ENCODE data around the gene CACNA1D.
"Not testable (repeated sequence)": the region's sequence is repeated elsewhere in the genome, so short reads cannot be mapped to it uniquely, and the experiment has no call there.

Gene CACNA1D

DNA sequence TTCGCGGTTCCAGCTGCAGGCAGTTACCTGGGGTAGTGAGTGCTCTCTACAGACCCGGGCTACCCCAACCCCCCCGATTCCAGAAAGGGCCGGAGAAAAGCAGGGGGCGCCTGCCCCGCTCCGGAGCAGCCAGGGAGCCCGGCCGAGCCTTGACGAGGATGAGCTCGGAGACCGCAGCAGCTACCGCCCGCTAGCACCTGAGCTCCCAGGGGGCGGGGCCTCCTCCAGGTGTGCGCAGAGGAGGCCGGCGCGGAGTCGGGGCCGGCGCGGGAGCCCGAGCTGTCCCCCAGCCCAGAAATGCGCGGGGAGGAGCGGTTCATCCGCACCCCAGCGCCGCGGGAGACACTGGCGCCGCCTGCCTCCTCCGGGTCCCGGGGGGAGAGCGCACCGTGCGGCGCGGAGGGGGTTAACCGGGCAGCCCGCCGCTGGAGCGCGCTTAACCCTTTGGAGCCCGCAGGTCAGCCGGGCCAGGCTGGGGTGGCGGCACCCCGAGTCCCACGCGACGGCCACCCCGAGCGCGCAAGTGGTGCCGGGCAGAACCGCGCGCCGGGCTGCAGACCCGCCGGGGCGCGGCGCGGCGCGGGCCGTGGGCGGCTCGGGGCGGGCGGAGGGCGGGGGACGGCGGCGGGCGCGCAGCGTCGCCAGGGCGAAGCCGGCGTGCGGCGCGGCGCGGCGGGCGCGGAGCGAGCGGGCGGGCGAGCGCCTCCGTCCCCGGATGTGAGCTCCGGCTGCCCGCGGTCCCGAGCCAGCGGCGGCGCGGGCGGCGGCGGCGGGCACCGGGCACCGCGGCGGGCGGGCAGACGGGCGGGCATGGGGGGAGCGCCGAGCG lies at the start of gene CACNA1D:
CACNA1D (plus strand) TSS at position 649 of the 829 bp plus-strand sequence. CDS start 556 bp downstream, outside the sequence.
- peak; percentile 23 for DNase-seq (ENCODE audit: extremely low spot score)

DNA sequence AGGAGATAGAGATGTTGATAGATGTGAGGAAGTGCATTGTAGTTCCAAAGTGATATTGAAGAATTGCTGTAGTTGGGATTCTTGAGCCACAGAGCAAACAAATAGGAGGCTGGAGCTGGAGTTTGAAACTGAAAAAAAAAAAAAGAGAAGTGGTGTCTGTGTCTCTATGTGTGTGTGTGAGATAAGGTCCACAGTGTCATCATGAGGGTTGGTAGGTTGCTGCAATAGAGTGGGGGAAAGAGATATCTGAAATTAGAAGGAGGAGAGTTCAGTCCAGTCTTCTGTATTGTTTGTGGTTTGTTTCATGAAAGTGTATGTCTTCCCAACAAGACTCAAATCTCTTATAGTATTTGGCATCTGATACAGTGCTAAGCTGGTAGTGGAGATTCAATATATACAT lies 37.3 kb upstream of the CACNA1D start:
- TF ChIP-seq, protein P1, sequence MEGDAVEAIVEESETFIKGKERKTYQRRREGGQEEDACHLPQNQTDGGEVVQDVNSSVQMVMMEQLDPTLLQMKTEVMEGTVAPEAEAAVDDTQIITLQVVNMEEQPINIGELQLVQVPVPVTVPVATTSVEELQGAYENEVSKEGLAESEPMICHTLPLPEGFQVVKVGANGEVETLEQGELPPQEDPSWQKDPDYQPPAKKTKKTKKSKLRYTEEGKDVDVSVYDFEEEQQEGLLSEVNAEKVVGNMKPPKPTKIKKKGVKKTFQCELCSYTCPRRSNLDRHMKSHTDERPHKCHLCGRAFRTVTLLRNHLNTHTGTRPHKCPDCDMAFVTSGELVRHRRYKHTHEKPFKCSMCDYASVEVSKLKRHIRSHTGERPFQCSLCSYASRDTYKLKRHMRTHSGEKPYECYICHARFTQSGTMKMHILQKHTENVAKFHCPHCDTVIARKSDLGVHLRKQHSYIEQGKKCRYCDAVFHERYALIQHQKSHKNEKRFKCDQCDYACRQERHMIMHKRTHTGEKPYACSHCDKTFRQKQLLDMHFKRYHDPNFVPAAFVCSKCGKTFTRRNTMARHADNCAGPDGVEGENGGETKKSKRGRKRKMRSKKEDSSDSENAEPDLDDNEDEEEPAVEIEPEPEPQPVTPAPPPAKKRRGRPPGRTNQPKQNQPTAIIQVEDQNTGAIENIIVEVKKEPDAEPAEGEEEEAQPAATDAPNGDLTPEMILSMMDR (IDR thresholded peaks at IDR 0.05; ENCODE audit: control extremely low read depth, extremely low read depth, low read depth, missing control alignments), result no peak
- POLR2A ChIA-PET, result no interaction called here

More for the DNA sequence above, at the start of gene CACNA1D:
- CTCF ChIA-PET, result interaction anchor here (1.9 kb wide), 1 partner anchor 10 kb away, joined by 4 read pairs; no protein-coding TSS in a partner anchor
- POLR2A ChIA-PET, result no interaction called here
- TF ChIP-seq, protein P1 (IDR thresholded peaks at IDR 0.05; ENCODE audit: control extremely low read depth, extremely low read depth, low read depth, missing control alignments), result no peak

DNA sequence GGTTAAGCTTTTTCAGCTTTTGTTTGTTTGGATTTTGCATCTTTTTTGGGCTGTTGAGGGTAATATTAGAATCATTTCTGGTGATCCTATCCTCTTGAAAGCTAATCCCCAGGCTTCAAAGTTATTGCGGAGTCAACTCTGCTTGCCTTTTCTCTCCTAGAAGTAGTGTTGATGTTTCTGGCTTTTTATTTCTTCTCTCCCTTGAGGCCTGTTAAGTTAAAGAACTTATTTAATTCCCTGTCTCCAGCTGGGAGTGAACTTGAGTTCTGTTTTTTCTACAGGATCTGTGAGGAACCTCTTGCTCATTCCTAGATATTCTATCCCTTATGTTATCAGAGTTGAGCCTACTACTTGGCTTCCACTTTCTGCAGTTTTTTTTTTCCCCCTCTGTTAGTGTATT lies 34.1 kb upstream of the CACNA1D start:
- POLR2A ChIA-PET, result no interaction called here
- CTCF ChIA-PET, result no interaction called here
- TF ChIP-seq, protein P1 (IDR thresholded peaks at IDR 0.05; ENCODE audit: control extremely low read depth, extremely low read depth, low read depth, missing control alignments), result no peak
- DNase-seq (ENCODE audit: extremely low spot score), result no peak

More for the DNA sequence above, 37.3 kb upstream of the CACNA1D start:
- DNase-seq (ENCODE audit: extremely low spot score), result no peak
- CTCF ChIA-PET, result no interaction called here

DNA sequence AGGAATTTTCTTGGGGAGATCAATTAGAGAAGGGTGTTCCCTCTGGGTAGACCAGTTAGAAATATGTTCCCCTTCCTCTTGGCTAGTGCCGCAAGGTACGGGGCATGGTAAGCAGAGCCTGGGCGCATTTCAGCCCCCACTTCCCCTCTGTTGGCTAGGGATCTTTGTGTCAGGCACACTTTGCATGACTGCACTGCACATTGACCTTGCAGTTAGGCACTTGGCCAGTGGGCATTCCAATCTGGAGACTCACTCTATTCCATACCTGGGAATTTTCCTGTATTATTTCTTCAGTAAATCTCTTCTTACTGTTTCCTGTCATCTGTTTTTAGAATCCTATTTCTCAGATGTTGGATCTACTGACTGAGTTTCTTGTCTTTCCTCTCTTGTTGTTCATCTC lies 30.0 kb upstream of the CACNA1D start:
- ChIA-PET CTCF (no interaction called here), POLR2A (no interaction called here)
- DNase-seq (ENCODE audit: extremely low spot score), result no peak
- TF ChIP-seq, protein P1 (IDR thresholded peaks at IDR 0.05; ENCODE audit: control extremely low read depth, extremely low read depth, low read depth, missing control alignments), result no peak

DNA sequence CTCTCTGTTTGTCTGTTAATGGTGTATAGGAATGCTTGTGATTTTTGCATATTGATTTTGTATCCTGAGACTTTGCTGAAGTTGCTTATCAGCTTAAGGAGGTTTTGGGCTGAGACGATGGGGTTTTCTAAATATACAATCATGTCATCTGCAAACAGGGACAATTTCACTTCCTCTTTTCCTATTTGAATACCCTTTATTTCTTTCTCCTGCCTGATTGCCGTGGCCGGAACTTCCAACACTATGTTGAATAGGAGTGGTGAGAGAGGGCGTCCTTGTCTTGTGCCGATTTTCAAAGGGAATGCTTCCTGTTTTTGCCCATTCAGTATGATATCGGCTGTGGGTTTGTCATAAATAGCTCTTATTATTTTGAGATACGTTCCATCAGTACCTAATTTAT lies 24.7 kb upstream of the CACNA1D start:
- DNase-seq (ENCODE audit: extremely low spot score); CTCF ChIA-PET; POLR2A ChIA-PET: not testable (repeated sequence)

DNA sequence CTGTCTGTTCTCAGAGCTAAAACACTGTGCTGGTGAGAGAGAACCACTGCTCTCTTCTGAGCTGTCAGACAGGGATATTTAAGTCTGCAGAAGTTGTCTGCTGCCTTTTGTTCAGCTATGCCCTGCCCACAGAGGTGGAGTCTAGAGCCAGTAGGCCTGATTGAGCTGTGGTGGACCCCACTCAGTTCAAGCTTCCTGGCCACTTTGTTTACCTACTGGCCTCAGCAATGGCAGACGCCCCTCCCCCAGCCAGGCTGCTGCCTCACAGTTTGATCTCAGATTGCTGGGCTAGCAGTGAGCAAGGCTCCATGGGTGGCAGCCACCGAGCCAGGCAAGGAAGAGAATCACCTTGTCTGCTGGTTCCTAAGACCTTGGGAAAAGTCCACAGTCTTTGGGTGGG lies 21.0 kb upstream of the CACNA1D start:
- ChIA-PET CTCF (no interaction called here), POLR2A (no interaction called here)
- TF ChIP-seq, protein P1 (IDR thresholded peaks at IDR 0.05; ENCODE audit: control extremely low read depth, extremely low read depth, low read depth, missing control alignments), result no peak
- no peak for DNase-seq (ENCODE audit: extremely low spot score)

DNA sequence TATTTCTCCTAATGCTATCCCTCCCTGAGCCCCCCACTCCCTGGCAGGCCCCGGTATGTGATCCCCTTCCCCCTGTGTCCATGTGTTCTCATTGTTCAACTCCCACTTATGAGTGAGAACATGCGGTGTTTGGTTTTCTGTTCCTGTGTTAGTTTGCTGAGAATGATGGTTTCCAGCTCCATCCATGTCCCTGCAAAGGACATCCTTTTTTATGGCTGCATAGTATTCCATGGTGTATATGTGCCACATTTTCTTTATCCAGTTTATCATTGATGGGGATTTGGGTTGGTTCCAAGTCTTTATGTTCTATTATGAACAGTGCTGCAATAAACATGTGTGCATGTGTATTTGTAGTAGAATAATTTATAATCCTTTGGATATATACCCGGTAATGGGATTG lies 18.0 kb upstream of the CACNA1D start:
- DNase-seq (ENCODE audit: extremely low spot score); POLR2A ChIA-PET; CTCF ChIA-PET: not testable (repeated sequence)

DNA sequence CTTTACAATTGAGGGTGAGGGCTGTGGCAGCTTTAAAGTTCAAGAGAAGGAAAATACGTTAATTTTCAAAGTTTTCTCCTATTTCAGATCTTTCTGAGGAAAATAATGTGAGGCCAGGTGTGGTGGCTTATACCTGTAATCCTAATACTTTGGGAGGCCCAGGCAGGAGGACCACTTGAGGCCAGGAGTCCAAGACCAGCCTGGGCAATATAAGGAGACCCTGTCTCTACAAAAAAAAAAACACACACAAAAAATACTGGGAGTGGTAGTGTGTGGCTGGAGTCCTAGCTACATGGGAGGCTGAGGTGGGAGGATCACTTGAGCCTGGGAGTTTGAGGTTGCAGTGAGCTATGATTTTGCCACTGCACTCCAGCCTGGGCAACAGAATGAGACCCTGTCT lies 16.7 kb upstream of the CACNA1D start:
- CTCF ChIA-PET; DNase-seq (ENCODE audit: extremely low spot score); POLR2A ChIA-PET: not testable (repeated sequence)

Measured in GM10248 (cell line).